G401 (cell line): ENCODE measurements around the gene PON2. TPM values are rescaled to one million over a fixed set of nuclear protein-coding genes. Genes with fewer than 3 reads are reported as not detected.
"Not testable (repeated sequence)": the region's sequence is repeated elsewhere in the genome, so short reads cannot be mapped to it uniquely, and the experiment has no call there.

Source experiments
- DNase-seq: peaks from one replicate; pipeline ENCODE4 v3.0.0-alpha.2; 2015; ENCODE audit warnings: low spot score
- in situ Hi-C: cut with HindIII; loops from 2 replicates; pipeline ENCODE4 v1.10.0; 2016; ENCODE audit warnings: low sequenced_read_pairs, mixed read lengths
- total RNA-seq: library from RNA; depleted of rRNA; stranded (reverse); fragments of >200 nt; shearing (Covaris generic); gene quantifications from 2 replicates; pipeline ENCODE4 v1.2.3, GENCODE V29; 2014

The PON2 gene
- total RNA-seq, 1 experiment from 2014 or later = 37.9 TPM

DNA sequence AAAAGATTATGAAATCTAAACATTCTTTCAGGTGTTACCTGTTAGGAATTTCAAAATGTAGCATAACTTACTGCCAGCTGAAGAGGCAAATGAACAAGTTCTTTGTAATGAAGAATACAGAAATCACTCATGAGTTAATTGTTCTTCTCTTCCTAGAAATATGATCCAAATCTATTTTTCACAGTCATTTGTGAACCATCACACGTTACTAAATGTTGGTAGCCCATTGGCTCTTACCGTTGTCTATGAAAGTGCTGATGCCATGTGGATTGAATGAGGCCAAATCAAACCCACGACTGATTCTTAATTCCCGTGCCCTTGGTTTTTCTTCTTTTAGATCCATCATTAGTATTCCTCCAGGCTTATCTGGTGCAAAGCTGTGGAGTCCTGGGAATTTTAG is 22.8 kb downstream of the PON2 start:
- DNase-seq = no peak
- in situ Hi-C loops = no loop called here

DNA sequence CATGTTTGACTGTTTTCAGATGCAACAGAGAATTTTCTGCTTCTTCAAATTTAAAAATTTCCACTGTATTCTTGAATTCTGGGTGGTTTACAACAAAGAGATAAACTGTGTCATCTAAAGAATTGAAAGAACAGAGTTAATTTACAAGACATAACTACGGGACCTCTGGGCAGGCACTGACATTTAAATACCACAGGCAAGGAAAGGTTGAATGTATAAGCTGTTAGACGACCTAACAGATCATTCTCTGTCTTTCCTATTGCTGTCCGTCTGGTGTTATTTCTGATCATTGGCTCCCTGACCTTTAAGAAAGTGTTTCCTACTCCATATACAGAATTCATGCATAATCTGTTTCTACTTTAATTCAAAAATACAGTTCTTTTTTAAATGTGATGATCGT is 23.2 kb downstream of the PON2 start:
- no peak for DNase-seq
- in situ Hi-C loops = no loop called here

DNA sequence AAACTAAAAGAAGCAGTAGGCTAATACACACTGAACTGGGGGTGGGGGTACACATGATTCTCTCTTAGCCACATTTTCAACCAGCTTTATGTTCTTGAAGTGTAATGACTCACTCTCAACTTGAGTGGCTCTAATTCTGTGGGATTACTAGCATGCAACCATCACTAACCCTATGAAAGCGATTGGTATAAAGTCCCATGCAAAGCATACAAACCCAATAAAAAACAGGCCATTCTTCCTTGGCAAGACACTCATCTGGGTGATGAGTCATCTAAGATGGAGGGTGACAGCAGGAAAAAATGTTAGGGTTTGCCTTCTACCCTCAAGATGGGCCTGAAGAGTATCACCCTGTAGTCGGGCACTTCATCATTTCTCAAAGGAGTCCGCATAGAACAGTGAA is 23.8 kb downstream of the PON2 start:
- in situ Hi-C loops = no loop called here
- DNase-seq = no peak

DNA sequence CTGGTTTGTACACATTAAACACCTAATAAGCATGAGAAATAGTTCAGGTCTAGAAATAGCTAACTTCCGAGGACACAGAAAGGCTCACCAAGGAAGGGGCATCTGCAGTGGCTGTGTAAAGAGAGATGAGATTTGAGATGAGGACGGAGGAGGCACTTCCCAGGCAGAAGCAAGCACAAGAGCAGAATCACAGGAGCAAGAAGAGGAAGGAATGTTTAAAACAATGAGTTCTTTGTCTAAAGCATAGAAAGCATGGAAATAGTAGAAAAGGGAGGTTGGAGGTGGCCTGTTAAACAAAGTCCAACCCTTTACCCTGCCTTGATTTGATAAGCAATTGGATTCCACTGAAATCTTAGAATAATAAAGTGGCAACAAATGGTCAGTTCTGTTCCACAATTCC is 27.1 kb downstream of the PON2 start:
- in situ Hi-C loops = no loop called here
- no peak for DNase-seq

DNA sequence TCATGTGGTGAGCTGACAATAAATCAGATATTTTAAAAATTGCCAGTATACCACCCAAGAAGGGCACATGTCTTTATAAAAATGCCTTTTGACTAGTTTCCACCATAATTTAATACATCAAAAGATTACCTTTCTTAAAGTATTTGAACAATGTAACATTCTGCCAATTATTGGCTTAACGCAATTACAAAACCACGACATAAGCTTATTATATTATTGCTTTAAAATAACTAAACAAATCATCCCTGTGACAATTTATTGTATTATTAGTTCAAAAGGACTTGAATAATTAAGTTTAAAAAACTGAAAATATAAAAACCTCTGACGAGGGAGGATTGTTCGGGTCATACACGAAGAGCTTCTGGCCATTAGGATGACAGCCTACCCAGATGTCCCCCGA is 29.0 kb downstream of the PON2 start:
- in situ Hi-C loops = no loop called here
- DNase-seq = no peak

DNA sequence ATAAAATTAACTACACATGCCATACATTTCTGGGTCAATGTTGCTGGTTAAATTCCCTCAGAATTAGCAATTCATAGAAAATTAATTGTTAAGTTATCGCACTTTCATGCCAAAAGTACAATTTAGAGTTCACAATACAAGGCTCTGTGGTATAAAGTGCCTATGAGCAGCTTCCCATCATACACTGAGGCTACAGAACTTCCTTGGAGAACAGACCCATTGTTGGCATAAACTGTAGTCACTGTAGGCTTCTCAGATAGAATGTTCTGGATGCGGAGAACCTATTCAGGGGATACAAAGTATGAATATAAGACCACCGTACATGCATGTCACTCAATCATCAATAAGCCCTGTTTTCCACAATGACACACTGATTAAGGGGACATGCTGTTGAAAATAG is 29.6 kb downstream of the PON2 start:
- DNase-seq = no peak
- in situ Hi-C loops = no loop called here

DNA sequence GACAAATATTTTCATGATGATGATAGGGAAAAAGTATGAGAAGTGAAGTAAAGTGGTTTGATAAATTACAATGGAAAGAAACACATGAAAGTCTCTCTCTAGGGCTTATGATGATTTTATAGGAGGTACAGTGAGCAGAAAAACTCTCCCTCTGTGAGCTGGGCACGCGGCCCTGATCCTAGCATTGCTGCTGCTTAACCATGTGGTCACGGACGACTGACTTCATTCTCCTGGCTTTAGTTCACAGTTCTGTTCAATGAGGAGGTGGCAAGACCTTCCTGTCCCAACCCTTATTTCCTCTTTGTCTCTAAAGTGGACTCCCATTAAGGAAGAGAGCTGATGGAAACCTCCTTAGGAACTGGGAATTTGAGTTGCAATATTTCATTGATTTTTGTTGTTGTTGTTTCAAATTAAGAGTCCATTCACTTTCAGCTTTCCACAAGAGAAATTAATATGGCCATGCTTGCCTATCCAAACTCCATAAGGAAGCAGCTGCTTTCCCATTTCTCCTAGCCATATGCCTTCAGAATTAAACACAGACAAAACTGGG is 30.4 kb downstream of the PON2 start:
- DNase-seq = peak; percentile 12
- in situ Hi-C loops = no loop called here

DNA sequence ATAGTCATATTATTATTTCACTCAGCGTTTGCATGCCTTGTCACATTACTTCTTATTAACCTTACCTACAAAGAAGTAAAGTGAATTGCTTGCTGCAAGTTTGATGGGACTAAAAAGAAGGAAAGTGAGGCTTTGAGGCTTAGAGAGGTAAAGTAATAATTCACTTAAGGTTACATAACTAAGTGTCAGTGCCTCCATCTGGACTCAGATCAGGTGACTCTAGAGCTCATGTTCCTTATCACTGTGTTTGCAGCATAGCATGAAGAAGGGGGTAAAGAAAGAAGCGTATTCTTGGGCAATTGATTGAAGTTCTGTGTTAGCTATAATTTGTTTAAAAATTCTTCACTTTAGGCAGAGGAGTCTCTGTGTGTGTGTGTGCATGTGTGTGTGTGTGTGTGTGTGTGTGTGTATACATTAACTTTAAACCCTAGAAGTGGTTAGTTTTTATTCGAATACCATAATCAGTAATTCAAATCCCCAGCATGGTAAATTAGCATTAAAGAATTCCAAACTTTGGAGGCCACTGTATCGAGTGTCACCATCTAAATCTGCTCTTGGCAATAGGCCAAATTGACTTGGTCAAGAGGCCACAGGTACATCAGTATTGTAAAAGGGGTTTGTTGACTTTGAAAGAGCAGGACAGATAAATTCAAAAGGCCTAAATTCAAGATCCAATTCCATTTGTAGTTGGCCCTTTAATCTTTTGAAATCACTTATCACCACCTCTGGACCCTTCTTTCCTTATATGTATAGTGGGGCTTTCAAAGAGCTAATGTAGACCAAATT is 36.5 kb downstream of the PON2 start:
- in situ Hi-C loops = no loop called here
- DNase-seq = no peak

DNA sequence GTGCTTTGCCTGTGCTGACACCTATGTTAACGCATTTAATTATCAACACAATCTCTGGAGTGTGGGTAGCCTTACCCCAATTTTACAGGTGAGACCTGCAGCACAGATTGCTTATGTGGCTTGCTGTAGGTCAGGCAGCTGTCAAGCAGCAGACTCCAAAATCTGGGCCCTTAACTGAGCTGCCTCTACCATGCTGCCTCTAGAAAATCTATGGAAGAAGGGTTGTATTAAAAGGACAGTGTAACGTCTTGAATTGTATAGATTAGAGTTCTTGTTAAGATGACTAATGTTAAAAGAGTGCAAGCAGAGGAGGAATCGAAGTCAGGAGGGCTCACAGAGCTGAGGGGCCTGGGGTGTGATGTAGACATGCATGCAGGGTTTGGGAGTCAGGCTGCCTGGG is 37.4 kb downstream of the PON2 start:
- no peak for DNase-seq
- in situ Hi-C loops = no loop called here

DNA sequence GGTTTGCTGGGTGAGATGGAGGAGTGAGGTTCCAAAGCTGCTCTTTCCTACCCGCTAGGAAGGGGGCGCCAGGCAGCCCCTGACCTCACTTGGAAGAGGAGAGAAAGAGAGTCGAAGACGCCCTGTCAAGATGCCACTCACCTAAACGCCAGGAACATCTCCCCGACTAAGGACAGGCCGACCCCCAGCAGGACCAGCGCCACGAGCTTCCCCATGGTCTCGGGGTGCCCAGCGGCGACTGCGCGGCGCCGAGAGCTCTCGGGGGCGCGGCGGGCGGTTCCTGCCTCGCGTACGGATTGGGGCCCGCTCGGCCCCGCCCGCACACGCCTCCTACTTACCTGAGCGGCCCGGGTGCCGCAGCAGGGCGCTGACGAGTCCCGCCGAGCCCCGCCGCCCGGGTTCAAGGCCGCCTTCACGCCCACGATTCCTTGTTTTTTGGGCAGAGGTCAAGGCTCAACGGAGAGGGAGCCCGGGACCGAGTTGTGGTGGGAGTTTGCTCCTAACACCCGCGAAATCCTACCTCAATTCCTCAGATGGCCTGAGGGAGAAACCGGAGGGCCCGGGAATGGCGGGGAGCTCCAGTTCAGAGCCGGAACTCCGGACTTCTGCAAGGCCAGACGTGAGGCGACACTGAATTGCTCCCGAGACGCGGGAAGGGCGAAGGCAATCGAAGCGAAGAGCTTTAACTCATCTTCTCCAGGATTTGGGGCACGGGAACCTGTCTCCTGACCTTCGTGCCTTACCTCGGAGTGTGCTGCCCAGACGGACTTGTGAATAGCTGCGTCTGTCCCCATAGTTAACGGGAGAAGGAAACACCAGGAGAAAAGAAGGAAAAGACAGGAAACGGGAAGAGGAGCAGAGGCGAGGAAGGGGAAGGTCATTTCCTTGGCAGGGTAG is 38.4 kb downstream of the PON2 start, which contains the start of gene PON3:
Gene PON3 (minus strand): TSS at position 240 of the 897 bp plus-strand sequence. CDS start 25 bp downstream, at position 215.
- no peak for DNase-seq
- in situ Hi-C loops = no loop called here

DNA sequence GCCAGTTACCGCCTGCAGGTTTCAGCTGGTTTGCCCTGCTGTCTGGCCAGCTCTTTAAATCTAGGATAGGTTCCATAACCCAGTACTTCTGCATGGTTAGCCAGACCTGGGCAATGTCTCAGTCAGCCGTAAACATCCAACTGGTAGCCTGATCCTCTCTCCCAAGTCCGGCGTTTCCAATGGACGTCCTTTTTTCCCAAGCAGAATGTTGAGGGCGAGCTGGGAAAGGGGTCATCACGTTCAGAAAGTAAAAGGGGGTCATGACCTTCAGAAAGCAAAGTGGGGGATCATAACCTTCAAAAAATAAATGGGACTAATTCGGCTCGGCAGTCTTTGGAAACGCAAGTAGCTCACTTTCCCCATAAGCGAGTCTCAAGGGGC is 39.1 kb downstream of the PON2 start:
- DNase-seq = no peak
- in situ Hi-C loops = no loop called here

DNA sequence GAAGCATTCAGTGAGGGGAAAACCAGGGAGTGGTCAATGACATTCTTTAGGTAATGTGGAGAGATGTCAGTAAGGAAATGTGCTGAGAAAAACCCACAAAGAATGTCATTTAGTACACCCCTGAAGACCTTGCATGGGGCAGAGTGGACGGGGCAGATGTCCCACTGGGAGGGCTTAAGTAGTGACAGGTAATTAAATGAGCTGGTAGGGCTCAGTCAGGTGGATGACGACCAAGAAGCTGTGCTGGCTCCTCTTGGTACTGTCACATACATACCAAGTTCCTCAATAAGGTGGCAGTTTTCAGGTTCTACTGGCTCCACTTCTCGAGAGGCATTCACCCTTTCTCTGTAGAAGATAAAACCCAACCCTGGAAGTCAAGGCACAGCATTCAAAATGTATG is 40.5 kb downstream of the PON2 start:
- no peak for DNase-seq

DNA sequence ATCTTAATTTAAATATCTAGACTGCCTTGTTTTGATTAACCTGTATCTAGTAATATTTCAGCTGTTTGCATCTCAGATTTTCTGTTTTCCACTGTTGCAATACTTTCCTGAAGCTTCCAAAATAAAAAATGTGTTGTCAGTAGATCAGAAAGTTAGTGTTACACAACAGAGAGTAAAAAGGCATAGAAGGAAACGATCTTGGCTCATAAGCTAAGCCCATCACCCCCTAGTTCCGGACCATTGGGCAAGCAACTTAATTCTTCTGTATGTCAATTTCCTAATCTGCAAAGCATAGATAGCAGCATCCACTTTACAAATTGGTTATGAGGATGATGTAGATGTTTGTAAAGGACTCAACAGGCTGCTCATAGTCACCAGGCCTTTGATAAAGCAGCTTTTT is 43.1 kb downstream of the PON2 start:
- in situ Hi-C loops = no loop called here

More for the DNA sequence above, 40.5 kb downstream of the PON2 start:
- in situ Hi-C loops = no loop called here

DNA sequence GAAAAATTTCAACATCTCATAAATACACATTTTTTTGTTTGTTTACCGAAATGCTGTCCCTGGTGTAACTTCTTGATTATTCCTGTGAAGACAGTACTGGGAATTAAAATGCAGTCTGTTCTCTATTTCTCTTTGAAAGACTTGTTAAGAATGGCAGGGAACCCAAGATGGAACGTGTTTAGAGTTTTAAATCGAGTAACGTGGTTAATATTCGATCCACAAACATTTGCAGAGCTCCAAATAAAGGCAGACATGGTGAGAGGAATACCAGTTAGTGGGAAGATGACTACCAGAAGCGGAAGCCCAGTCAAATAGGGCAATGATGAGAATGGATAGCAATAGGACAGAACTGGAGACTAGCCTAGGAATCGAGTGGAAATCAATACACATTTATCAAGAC is 45.3 kb downstream of the PON2 start:
- in situ Hi-C loops = no loop called here
- peak; percentile 26 for DNase-seq

More for the DNA sequence above, 43.1 kb downstream of the PON2 start:
- DNase-seq = no peak

DNA sequence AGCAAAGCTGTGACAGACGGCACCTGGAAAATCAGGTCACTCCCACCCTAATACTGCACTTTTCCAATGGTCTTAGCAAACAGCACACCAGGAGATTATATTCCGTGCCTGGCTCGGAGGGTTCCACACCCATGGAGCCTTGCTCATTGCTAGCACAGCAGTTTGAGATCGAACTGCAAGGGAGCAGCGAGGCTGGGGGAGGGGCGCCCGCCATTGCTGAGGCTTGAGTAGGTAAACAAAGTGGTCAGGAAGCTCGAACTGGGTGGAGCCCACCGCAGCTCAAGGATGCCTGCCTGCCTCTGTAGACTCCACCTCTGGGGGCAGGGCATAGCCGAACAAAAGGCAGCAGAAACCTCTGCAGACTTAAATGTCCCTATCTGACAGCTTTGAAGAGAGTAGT is 55.4 kb downstream of the PON2 start:
- in situ Hi-C loops, DNase-seq: not testable (repeated sequence)

DNA sequence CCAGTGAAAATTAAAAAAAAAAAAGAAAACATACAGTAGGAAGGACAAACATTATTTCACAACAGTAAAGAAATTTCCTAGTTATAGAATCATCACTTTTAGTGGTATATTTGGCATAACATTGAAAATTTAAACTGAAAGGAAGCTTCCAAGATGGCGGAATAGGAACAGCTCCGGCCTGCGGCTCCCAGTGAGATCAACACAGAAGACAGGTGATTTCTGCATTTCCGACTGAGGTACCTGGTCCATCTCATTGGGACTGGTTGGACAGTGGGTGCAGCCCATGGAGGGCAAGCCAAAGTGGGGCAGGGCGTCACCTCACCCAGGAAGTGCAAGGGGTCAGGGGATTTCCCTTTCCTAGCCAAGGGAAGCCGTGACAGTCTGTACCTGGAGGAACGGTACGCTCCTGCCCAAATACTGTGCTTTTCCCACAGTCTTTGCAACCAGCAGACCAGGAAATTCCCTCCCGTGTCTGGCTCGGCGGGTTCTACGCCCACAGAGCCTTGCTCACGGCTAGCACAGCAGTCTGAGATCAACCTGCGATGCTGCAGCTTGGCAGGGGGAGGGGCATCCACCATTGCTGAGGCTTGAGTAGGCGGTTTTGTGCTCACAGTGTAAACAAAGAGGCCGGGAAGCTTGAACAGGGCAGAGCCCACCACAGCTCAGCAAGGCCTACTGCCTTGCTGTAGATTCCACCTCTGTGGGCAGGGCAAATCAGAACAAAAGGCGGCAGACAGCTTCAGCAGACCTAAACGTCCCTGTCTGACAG is 58.0 kb downstream of the PON2 start:
- DNase-seq = no peak
- in situ Hi-C loops = no loop called here

DNA sequence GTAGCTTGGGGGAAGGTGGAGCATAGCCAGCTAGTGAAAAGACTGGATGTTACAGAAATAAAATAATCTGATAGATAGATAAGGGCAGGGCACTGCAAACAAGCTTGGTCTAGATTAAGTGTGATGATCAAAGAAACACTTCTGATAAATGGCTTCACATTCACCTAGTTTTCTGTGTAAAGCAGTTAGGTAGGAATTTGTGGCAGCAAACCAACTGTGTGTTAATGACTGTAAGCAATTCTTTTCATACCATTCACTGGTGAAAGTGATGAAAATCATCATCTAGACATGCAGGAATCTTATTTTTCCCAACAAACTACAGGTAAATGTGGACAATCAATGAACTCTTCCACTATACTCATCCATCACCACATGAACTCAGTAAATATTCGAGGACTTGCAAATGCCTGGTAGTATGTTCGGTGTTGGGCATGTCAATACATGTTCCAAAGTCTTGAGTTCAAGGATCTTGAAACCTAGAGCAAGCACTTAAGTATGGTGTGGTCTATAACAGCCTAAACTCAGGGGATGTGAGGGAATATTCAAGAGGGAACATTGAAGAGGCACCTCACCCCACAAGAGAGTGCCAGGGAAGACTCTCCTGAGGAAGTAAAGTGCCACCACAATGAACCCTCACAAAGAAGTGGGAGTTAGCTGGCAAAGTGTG is 59.1 kb downstream of the PON2 start:
- no peak for DNase-seq
- in situ Hi-C loops = no loop called here

DNA sequence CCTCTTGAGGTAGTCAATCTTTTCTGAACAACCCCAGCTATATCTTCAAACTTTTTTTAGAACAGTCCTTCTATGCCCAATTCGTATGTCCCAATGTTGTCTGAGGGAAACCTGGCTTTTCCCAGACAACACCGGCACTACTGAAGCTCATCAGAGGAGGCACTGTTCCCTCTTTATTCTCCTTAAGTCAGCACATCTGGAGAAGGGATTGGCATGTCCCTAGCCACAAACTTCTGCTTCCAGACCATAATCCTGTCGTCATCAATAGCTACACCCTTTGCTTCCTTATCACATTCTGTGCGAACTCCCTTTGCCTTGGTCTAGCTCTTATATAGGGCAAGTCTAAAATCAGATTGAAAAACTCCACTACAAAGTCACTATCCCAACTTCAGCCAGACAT is 61.5 kb downstream of the PON2 start:
- no peak for DNase-seq
- in situ Hi-C loops = no loop called here

DNA sequence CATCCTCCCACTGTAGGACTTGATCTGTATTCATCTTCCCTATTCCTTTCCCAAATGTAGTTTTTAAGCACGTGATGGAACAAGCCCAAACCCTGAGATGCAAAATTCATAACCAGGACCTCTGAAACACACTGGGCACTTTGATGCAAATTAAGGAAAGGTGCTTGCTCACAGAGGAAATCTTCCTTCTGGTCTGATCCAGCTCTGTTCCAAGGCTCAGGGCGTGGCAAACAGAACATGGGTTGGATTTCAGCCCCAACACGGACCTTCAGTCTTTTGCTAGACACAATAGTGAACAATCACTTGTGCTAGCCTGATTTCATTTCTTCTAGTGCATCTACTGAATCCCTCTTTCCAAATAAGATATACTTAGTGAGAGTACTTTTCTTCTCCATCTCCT is 66.6 kb downstream of the PON2 start:
- in situ Hi-C loops = no loop called here

More for the DNA sequence above, 66.6 kb downstream of the PON2 start:
- no peak for DNase-seq
